ENCODE measurements around the gene NARF. TPM values are rescaled to one million over a fixed set of nuclear protein-coding genes. Genes with fewer than 3 reads are reported as not detected.
"Not testable (repeated sequence)": the region's sequence is repeated elsewhere in the genome, so short reads cannot be mapped to it uniquely, and the experiment has no call there.

NARF gene
- total RNA-seq, 1 donor from 2014 or later = 52.4 TPM

DNA sequence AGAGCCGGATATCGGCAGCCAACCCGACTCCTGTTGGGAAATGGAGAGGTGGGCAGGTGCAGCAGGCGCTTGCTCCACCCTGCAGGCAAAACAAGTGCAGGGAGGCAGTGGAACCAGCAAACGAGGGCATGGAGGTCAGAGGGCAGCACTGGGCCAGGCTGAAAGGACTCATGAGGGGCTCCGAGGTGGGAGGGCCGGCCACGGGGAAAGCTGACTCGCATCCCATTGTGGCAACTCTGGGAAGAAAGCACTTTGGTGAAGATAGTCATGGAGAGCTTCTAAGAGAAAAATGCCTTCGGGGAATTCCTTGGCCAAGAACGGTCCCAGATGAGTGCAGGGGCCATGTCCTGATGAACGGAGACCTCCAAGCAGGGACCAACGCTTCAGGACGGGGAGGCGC is 12.4 kb upstream of the NARF start:
- no peak for DNase-seq (ENCODE audit: low read depth)

DNA sequence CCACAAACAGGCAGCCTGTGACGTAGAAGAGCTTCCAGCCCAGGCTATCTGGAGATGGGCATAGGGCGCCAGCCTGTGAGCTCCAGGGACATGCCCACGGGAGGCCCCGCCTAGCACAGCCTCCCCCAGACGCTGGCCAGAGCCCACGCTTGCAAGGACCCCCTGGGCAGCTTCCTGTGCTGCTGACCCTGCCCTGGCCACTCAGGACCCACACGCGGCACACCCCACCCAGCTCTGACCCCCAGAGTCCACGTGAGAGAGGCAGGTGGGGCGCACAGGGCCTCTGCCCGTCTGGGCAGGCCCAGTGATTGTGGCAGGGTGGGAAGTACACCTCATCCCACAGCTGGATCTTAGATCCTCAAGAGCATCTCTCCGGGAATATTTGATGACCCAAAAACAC is 11.9 kb upstream of the NARF start:
- no peak for DNase-seq (ENCODE audit: low read depth)

DNA sequence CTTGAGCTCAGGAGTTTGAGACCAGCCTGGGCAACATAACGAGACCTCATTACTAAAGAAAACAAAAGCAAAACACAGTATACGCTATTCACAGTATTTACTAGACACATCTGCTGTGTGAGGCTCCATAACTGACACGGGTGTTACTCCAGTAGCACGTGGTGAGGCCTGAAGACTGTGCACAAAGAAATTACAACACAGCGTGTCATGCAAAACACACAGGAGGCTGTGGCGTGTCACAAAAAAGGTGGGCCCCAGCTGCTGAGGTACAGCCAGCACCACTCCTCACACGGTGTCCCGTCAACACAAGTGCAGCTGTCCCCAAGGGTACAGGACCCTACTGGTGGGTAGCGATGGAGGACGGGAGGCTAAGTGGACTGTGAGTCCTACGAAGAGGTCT is 10.7 kb upstream of the NARF start:
- DNase-seq (ENCODE audit: low read depth) = no peak

DNA sequence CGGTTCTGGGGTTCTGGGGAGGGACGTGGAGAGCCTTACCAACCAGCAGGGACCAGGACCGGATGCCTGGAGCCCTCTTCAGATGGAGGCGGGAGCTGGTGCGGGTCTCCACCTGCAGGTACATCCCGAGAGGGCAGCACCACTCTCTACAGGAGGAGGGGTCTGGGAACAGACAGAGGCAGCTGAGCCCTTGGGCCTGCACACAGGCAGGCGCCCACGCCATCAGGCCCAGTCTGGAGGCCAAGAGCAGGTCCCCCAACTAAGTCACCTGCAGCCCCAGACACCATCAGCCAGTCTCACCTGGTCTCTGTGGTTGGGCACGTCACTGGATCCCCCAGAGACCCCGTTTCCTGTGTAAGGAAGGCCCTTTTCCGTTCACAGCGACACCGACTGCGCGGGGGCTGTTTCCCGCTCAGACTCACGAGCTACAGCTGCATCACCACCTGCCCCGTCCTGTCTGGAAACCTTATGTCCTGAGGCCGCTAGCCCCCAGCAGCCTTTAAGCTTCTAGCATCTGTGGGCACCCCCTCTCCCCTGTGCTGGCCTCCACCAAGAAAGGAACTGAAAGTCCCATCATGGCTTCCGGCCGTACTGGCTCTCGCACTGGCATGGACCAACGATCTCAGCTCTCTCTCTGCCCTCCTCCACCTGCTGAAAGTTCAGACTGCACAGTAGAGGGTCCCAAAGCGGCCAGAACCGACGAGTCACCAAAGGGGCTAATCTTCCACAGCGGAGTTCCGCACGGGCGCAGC is 9.2 kb upstream of the NARF start:
- no peak for DNase-seq (ENCODE audit: low read depth)

- DNase-seq (ENCODE audit: low read depth) = no peak
Measured at GRCh38 chr17:82449883-82450356, 8.6 kb upstream of the NARF start.

GRCh38 chr17:82450357-82451106 is 8.0 kb upstream of the NARF start, which contains the start of gene CYBC1:
Gene CYBC1 (minus strand): TSS chr17:82450752. CDS start chr17:82449254, 1,498 bp downstream.
- DNase-seq (ENCODE audit: low read depth) = peak; percentile 85

- DNase-seq (ENCODE audit: low read depth) = no peak
Measured at GRCh38 chr17:82452162-82452561, 6.4 kb upstream of the NARF start.

- DNase-seq (ENCODE audit: low read depth) = not testable (repeated sequence)
Measured at GRCh38 chr17:82453151-82453550, 5.4 kb upstream of the NARF start.

DNA sequence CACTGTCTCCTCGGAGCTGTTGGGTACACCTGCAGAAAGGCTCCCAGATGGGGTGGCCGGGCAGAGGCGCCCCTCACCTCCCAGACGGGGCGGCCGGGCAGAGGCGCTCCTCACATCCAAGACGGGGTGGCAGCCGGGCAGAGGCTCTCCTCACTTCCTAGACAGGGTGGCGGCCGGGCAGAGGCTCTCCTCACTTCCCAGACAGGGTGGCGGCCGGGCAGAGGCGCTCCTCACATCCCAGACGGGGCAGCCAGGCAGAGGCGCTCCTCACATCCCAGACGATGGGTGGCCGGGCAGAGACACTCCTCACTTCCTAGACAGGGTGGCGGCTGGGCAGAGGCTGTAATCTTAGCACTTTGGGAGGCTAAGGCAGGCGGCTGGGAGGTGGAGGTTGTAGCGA is 4.8 kb upstream of the NARF start:
- DNase-seq (ENCODE audit: low read depth) = not testable (repeated sequence)

DNA sequence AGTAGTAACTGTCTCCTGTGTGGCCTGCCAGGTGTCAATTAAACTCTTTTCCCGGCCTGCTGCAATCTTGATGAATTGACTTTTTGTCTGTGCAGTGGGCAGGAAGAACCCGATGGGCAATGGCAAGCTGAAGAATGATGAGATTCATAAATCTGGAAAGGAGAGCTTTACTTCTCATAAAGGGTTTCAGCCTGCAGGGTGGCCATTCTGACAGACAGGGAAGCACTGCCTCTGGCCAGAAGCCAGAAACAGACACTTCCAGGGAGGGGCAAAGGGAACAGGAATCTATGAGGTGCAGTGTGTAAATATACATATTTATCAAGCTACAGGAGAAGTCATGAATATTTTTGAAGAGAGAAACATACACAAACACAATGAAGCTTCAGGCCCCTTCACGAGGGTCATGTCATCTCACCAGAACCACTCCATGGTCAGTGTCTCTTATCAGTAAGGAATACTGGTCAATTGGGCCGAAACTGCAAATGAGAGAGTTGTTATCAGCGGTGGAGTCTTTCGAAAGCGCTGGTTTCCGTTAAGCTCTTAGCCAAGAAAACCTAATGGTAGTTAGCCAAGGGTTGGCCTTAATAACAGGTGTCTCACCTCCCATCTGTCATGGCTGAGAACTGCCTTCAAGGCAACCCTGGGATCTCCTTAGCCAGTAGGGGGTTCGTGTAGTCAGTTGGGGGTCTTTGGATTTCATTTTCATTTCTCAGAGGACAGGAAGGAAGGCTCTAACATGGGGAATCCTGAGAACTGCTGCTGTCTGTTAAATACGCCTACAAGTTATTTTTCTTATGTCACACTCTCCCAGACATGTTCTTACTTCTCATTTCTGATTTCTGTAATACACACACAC is 1.2 kb upstream of the NARF start:
- no peak for DNase-seq (ENCODE audit: low read depth)

DNA sequence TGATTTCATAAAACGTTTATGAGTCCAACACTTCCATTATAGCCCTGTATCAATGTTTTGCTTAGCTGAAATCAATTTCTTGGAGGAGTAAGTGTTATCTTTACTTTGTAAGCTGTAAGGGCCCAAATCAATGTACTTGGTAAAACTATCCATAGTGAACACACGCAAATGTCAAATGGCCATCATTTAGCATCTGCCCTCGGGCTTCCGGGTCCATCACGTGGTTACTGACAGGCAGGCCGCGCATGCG is 687 bp upstream of the NARF start:
- DNase-seq (ENCODE audit: low read depth) = peak; percentile 87

DNA sequence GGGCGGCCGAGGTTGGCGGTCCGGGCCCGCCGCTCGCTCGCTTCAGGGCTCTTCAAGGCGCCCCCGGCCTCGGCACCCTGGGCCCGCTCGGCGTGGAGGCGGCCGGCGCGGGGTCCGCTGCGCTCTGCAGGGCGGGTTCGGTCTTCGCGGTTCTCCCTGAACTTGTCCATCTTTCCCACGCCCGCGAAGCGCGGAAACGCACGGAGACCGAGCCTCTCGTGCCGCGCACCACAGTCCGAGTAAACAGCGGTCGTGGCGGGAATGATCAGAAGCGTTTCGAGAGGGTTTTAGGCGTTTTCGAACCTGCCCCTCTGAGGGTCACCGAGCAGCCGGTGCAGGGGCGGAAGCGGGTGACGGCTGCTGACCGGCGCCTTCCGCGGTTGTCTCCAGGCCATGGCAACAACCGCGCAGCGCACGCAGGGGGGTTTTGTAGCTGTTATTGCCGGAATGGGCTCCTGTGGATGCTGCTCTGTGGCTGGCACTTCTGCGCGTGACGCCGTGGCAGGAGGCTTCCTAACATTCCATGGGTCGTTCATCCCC is 414 bp downstream of the NARF start:
- DNase-seq (ENCODE audit: low read depth) = peak; percentile 21

GRCh38 chr17:82459936-82460335 is 1.4 kb downstream of the NARF start:
- DNase-seq (ENCODE audit: low read depth) = not testable (repeated sequence)

DNA sequence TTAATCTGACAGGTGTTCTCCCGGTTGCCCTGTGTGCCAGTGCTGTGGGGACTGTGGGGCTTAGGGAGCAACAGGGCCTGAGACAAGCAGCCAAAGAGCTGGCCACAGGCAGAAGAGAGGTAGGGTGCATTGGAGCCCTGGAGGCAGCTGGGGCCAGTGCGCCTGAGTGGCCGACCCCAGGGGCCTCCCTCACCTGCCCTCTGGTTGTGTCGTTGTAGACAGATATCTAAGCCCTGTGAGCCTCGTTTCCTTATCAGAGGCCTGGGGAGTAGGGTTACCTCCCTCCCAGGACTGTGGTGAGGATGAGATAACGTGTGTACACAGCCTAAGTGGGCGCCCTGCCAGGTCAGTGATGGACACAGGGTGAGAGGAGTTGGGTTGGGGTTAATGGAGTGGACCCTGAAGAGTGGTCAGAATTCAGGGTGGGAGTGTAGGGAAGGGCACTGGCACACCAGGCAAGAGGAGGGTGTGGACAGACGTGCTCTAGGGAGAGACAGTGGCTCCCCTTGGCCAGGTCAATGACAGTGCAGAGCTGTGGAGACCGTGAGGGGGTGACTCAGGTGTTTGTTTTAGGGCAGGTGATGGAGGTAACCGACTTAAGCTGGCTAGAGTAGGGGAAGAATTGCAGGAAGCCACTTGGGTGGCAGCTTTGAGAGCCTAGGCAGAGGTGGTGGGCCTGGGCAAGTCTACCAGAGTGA is 3.4 kb downstream of the NARF start:
- no peak for DNase-seq (ENCODE audit: low read depth)

DNA sequence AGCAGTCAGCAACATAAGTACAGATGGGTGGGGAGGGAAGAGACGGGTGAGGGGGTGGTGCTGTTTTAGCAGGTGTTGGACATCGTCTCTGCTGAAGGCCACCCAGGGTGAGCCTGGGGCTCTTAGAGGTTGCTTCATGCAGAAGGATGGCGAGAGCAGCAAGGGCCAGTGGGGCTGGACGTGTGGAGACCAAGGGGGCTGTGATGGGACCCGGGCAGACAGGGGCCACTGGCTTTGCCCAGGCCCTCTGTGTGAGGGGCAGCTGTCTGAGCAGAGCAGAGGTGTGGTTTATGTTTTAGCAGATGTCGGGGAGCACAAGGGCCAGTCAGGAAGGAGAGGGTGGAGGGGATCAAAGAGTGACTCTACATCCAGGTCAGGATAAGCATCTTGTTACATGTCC is 4.8 kb downstream of the NARF start:
- no peak for DNase-seq (ENCODE audit: low read depth)

DNA sequence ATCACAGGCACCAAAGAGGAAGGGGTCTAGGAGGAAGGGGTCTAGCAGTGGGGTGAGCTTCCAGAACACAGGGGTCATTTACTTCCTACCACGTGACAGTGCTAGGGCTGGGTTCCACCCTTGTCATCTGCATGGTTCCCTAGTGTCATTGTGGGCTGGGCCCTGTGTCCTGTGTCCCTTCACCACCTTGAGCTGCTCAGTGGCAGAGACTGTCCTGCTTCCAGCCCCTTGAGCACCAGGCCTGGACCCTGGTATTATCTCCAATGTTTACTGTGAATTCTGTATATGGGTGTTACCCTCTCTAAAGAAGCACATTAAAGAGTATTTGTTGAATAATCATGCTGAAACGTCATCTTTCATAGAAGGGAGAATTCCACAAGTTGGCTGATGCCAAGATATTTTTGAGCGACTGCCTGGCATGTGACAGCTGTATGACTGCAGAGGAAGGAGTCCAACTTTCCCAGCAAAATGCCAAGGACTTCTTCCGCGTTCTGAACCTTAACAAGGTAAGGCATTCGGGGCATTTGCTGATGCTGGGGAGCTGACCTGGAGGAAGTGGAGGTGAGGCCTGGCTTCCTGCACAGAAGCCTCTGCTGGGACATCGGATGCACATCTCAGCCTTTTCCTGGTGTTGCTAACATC is 5.5 kb downstream of the NARF start:
- no peak for DNase-seq (ENCODE audit: low read depth)

DNA sequence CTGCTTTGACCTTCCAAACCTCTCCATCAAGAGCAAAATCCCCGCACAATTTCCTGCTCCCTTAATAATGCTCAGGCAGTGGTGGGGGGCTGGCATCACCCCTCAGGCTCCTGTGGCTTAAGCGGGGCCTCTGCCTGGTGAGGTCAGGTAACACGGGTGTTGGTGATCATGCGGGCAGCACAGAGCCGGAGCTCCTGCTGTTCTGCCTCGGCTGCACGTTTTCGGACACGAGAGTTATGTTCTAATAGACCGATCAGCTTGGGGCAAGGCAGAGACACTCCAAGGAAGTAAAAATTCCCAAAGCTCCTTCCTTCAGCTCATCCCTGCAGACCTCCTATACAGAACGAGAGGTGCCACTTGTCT is 6.0 kb downstream of the NARF start:
- DNase-seq (ENCODE audit: low read depth) = no peak

DNA sequence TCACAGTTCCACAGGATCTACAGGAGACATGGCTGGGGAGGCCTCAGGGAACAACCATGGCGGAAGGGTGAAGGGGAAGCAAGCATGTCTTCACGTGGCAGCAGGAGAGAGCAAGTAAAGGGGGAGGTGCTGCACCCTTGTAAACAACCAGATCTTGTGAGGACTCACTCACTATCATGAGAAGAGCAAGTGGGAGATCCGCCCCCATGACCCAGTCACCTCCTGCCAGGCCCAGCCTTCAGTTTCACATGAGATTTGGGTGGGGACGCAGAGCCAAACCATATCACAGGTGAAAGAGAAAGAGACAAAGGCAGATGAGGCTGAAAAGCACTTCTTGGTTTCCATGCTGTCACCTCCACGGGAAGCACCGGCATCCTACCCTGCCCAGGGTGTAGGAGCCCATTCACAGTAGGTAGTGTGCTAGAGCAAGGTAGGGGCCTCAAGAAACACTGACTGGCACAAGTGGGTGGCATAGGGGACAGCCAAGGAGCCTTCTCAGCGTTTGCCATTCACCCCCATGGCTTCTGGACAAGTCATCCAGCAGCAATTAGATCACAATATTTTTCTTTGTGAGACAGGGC is 6.6 kb downstream of the NARF start:
- no peak for DNase-seq (ENCODE audit: low read depth)

DNA sequence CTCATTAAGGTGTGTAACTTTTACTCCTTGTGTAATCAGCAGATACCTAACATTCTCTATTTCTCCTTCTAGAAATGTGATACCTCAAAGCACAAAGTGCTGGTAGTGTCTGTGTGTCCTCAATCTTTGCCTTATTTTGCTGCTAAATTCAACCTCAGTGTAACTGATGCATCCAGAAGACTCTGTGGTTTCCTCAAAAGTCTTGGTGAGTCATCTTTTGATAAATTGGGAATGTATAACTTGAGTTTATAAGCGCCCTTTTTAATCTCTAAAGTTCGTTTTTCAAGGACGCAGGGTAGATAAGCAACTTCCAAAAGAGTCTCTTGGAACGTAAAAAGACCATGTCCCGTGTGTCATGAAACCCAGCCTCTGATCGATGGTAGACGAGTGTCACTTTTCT is 10.2 kb downstream of the NARF start:
- no peak for DNase-seq (ENCODE audit: low read depth)

- DNase-seq (ENCODE audit: low read depth) = no peak
Measured at GRCh38 chr17:82470065-82470464, 11.5 kb downstream of the NARF start.
